ENCODE measurements around the gene MSH5. TPM values are rescaled to one million over a fixed set of nuclear protein-coding genes. Genes with fewer than 3 reads are reported as not detected.

Gene MSH5
- total RNA-seq, 4 donors from 2014 or later = 7.8 to 13.8 (median 11.4) TPM

DNA sequence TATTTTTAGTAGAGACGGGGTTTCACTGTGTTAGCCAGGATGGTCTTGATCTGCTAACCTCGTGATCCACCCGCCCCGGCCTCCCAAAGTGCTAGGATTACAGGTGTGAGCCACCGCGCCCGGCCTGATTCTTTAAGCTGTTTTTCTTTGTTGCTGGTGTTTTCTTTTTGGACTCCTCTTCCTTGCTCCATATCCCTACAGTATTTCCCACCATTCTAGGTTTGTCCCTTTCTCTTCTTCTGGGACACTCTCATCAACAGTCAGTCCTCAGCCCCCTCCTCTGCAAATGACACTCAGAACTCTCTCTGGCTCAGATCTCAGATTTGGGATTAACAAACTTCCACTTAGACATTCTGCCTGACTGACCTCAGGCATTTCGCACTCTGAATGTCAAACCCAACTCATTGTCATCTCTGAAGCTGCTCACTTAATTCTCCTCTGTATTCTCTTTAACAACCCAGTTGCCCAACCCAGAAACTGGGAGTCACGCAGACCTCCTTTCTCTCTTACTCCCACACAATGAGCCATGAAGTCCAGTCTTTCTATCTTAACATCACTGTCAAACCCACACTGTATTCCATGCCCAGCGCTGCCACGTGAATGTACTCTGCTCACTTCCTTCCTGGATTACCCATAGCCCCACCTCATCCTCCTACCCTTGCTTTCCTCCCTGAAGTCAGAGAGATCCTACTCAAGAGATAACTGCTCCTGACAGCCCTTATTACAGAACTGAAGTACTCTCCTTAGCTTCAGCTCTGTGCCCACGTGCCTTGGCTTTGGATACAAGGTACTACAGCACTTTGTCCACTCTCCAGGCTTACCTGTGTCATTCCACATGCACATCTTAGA, 14.1 kb upstream of the MSH5 start:
- intact Hi-C loops (cut with DNase I; ENCODE audit: low total_unique reads) = no loop called here

GRCh38 chr6:31727034-31727716, 12.6 kb upstream of the MSH5 start:
- DNase-seq (ENCODE audit: low spot score in 2 of 2) = no peak
- intact Hi-C loops (cut with DNase I; ENCODE audit: low total_unique reads) = no loop called here
- no peak overlapping the region for H3K4me3 ChIP-seq (ENCODE audit: low read depth, poor library complexity, severe bottlenecking)
- TF ChIP-seq POLR2A (IDR thresholded peaks at IDR 0.05) = no peak
- TF ChIP-seq, protein P1, sequence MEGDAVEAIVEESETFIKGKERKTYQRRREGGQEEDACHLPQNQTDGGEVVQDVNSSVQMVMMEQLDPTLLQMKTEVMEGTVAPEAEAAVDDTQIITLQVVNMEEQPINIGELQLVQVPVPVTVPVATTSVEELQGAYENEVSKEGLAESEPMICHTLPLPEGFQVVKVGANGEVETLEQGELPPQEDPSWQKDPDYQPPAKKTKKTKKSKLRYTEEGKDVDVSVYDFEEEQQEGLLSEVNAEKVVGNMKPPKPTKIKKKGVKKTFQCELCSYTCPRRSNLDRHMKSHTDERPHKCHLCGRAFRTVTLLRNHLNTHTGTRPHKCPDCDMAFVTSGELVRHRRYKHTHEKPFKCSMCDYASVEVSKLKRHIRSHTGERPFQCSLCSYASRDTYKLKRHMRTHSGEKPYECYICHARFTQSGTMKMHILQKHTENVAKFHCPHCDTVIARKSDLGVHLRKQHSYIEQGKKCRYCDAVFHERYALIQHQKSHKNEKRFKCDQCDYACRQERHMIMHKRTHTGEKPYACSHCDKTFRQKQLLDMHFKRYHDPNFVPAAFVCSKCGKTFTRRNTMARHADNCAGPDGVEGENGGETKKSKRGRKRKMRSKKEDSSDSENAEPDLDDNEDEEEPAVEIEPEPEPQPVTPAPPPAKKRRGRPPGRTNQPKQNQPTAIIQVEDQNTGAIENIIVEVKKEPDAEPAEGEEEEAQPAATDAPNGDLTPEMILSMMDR (IDR thresholded peaks at IDR 0.05) = no peak
- 62 to 64% methylated on average over 7 of the region's 7 CpGs for WGBS, 2 donors

More for the DNA sequence above, 14.1 kb upstream of the MSH5 start:
- TF ChIP-seq, protein P1 (IDR thresholded peaks at IDR 0.05) = no peak
- TF ChIP-seq POLR2A (IDR thresholded peaks at IDR 0.05) = no peak
- 76 to 77% methylated on average over 12 of the region's 12 CpGs for WGBS, 2 donors
- H3K4me3 ChIP-seq (ENCODE audit: low read depth, poor library complexity, severe bottlenecking) = no peak overlapping the region
- no peak for DNase-seq (ENCODE audit: low spot score in 2 of 2)

- DNase-seq (ENCODE audit: low spot score in 2 of 2) = no peak
- H3K4me3 ChIP-seq (ENCODE audit: low read depth, poor library complexity, severe bottlenecking) = no peak overlapping the region
- intact Hi-C loops (cut with DNase I; ENCODE audit: low total_unique reads) = no loop called here
- 70 to 72% methylated on average over 41 of the region's 41 CpGs for WGBS, 2 donors
- TF ChIP-seq POLR2A (IDR thresholded peaks at IDR 0.05) = no peak
- TF ChIP-seq, protein P1 (IDR thresholded peaks at IDR 0.05) = no peak
Measured at GRCh38 chr6:31727717-31728671, 11.8 kb upstream of the MSH5 start.

DNA sequence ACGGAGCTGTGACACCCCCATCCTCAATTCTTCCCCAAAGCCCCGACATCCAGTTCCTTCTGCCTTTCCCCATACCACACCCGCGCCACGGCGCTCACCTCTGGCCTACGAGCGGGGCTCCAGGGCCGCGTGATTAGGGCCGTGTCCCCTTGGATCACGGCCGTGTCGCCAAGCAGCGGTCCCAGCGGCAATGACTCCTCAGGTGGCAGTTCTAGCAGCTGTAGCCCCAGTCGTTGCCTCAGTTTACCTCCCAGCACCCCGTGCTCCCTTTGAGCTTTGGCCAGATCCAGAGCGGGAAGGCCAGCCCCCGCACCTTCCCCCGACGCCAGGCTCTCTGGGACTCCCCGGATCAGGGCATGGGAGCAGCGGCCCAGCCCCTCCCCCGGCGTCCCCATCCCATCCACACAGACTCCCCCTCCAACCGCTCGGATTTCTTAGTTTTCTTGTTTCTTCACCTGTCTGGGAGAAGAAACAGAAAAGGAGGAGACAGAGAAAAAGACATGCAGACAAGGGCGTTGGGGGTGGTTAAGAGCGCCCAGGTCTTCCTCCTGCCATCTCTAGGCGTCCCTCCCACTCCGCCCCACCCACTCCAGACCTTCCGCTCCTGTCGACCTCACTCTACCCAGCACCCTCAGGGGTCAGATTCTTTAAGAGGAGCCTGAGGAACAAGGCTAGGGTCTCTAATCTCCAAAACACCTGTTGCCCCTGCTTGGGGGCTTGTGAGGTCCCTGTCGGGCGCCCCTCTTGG, 10.9 kb upstream of the MSH5 start, which contains the start of gene DDAH2:
DDAH2 (minus strand) TSS at position 533 of the 748 bp plus-strand sequence; CDS start at position 395, 138 bp downstream.
- intact Hi-C loops (cut with DNase I; ENCODE audit: low total_unique reads) = no loop called here
- WGBS, 2 donors = 11 to 19% methylated on average over 36 of the region's 36 CpGs

More for the DNA sequence above, 10.9 kb upstream of the MSH5 start, which contains the start of gene DDAH2:
- peak within 1 kb of the TSS; percentile 93 for H3K4me3 ChIP-seq (ENCODE audit: low read depth, poor library complexity, severe bottlenecking)
- DNase-seq (ENCODE audit: low spot score in 2 of 2) = peak; percentile 82 to 91
- TF ChIP-seq POLR2A (IDR thresholded peaks at IDR 0.05) = no peak
- TF ChIP-seq, protein P1 (IDR thresholded peaks at IDR 0.05) = no peak
